RPMI8226 (cell line): ENCODE results near the gene NAA10.

Source experiments
- DNase-seq: peaks from one replicate; pipeline ENCODE4 v3.0.0-alpha.2; 2015

NAA10 gene

GRCh38 chrX:153934762-153935325 is at the start of gene NAA10:
NAA10 (minus strand) TSS chrX:153935037; CDS start chrX:153934904, 133 bp downstream.
- DNase-seq: peak; percentile 89

DNA sequence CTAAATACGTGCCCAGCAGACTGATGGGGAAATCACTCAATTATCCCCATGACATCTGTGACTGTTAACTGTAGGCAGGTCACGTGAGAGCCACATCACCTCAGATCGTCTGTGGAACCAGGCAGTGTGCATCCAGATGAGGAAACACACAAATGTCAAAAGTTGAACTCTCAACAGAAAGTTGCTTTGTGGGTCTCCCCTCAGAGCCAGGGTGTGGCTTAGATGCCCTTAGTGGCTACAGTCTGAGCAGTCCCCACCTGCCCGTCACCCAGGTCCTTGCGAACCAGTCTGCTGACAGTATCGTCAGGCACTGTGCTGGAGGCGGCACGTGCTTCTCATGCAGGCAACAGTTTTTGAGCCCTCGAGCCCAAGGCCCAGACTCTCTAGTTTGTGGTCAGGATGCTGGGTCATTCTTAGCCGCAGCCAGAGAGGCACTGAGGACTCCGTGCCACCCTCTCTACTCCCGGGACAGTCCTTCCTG is 48.5 kb upstream of the NAA10 start:
- no peak for DNase-seq

GRCh38 chrX:153981771-153982533 is 47.1 kb upstream of the NAA10 start:
- no peak for DNase-seq

- no peak for DNase-seq
These were observed 46.4 kb upstream of the NAA10 start for GRCh38 chrX:153981231-153981630.

- peak; percentile 83 for DNase-seq
These were observed 45.6 kb upstream of the NAA10 start for GRCh38 chrX:153980394-153980793.

GRCh38 chrX:153974726-153975286 is 40.0 kb upstream of the NAA10 start:
- DNase-seq: no peak

DNA sequence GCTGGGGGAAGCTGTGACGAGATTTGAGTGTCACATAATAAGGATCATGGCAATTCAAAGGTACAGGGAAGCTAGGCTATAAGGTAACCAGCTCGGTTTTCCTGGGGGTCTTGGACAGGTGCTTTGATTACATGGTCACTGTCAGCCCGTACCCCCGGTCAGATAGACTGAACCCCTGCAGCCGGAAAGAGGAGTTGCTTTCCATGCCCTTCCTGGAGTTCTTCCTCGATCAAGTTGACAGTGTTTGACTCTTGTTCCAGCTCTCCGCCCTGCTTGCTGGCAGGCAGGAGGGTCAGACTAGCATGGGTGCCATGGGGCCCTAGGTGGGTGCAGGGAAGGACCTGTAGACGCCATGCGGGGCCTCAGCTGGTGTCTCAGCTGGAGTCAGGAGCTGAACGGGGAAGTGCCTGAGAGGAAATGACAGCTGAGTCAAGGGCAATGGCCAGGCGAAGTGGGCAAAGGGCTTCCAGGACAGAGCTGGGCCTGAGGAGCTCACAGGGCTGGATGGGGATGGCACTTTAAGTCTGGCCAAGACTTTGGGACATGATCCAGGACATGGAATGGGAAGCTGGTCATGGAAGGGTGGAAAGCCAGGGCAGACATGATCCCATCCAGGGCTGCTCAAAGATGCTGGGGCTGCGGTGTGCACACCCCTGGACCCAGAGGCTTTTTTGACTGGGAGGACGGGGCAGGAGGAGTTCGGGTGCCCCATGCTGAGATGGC is 39.3 kb upstream of the NAA10 start:
- peak; percentile 17 for DNase-seq

GRCh38 chrX:153973127-153974002 is 38.5 kb upstream of the NAA10 start:
- peak; percentile 15 for DNase-seq

GRCh38 chrX:153972368-153973126 is 37.7 kb upstream of the NAA10 start, which contains the start of gene TMEM187:
TMEM187 (plus strand) TSS chrX:153972754; CDS start chrX:153982063, 9,309 bp downstream.
- DNase-seq: peak; percentile 94

- DNase-seq: peak; percentile 92
These were observed 36.9 kb upstream of the NAA10 start, which contains the start of gene HCFC1 for GRCh38 chrX:153971450-153972367. HCFC1 (minus strand) TSS chrX:153971818; CDS start chrX:153970840, 978 bp downstream.

DNA sequence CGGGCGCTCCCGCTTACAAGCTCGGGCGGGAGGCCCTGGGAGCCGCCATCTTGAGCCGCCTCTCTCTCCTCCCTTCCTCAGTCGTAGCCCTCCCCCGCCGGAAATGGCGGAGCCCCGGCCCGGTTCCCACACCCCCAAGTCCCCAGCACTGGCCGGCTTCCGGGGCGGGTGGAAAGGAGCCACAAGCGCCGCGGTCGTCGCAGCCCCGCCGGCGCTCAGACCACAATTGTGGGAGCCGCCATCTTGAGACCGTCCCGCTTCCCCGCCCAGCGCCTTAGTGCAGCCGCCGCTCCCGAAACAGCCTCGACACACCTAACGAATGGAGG is 36.2 kb upstream of the NAA10 start:
- DNase-seq: peak; percentile 90

GRCh38 chrX:153970357-153971123 is 35.7 kb upstream of the NAA10 start:
- peak; percentile 87 for DNase-seq

- DNase-seq: no peak
These were observed 35.1 kb upstream of the NAA10 start for GRCh38 chrX:153969904-153970356.

DNA sequence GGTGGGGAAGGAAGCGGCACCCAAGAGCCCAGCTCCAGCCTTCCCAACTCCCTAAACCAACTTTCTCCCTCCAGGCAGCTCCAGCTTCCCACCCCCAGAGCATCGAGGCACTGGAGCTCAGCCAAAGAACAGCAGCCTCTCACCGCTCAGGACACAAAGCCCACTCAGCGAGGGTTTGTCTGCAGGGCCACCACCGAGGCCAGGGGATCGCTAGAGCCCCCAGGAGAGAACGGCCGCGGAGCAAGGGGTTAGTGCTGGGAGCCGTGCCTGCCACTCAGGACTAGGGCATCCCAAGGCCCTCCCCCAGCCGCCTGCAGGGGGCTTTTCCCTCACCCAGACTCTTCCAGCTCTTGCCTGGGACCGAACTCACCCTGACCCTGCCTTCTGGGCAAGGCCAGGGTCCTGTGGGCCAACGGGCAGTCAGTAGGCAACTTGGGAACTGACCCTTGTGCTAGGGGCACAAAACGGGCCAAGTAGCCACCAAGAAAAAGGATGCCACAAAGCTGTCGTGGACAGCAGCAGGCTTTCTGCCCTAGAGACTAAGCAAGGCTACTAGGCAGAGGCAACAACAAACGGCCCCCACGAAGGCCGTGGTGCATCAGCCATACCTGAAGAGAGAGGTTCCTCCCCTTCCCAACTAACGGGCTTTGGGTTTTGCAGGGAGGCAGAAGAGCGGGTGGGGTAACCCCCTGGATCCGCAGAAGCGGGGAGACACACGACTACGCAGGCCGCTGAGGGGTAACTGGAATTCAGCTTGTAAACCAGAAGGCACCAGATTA is 34.5 kb upstream of the NAA10 start:
- peak; percentile 34 for DNase-seq

- peak; percentile 89 for DNase-seq
These were observed 33.9 kb upstream of the NAA10 start for GRCh38 chrX:153968754-153969124.

DNA sequence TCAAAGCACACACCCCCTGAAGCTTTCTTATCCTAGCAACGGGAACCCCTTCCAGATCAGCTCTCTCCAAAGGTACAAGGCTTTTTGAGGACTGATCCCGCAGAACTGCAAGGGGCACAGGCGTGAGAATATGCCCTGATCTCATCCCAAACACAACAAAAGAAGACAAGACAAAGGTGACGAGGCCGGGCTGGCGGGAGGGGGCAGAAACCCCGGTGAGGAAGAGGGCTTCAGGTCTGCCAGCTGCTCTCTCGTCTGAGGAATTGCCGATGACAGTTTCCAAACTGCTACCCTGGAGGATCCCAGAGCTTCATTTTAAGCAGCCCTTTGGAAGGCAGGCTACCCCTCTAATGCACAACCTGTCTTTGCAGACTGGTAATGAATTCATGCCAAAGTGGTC is 33.4 kb upstream of the NAA10 start:
- DNase-seq: no peak

- DNase-seq: peak; percentile 57
These were observed 32.8 kb upstream of the NAA10 start for GRCh38 chrX:153967536-153968224.
